A673 (cell line): ENCODE measurements around the gene PIPOX. TPM values are rescaled to one million over a fixed set of nuclear protein-coding genes. Genes with fewer than 3 reads are reported as not detected.
A peak's percentile ranks its signal among the peaks of the same experiment; 100 is the strongest.

Experiments
- Bru-seq: library from RNA; stranded (reverse); fragments of 400-500 nt; gene quantifications from one replicate; lab custom pipeline; 2021; lab: Mats Ljungman, UMichigan
- BruChase-seq, 2 experiments: library from RNA; stranded (reverse); fragments of 400-500 nt; gene quantifications; one replicate each; lab custom pipeline; 2021; lab: Mats Ljungman, UMichigan
- BruUV-seq: library from RNA; stranded (reverse); fragments of 400-500 nt; replicated peaks from 2 replicates; lab custom pipeline; 2021; lab: Mats Ljungman, UMichigan
- CTCF ChIA-PET: fragments of 300-600 bp; sonication (Branson Sonifier 250); formaldehyde crosslinking; loops from one replicate; lab custom pipeline; 2022; ENCODE audit warnings: antibody characterized with exemption; lab: Charles Lee
- POLR2A ChIA-PET: fragments of 300-600 bp; sonication (Branson Sonifier 250); formaldehyde crosslinking; loops from one replicate; lab custom pipeline; 2022; ENCODE audit warnings: antibody characterized with exemption; ENCODE audit not compliant: low non-redundant PET; lab: Charles Lee
- DNase-seq: peaks from one replicate; pipeline ENCODE4 v3.0.0-alpha.2; 2015; ENCODE audit warnings: low spot score
- H3K27ac ChIP-seq: fragments of 200-600 bp; sonication (generic); 2 replicates; pipeline ENCODE4 v1.5.1; 2016; ENCODE audit warnings: mixed run types, low read depth, mild to moderate bottlenecking, mixed read lengths, antibody characterized with exemption, low read length; ENCODE audit not compliant: poor library complexity, severe bottlenecking
- H3K27me3 ChIP-seq: fragments of 200-600 bp; sonication (generic); replicated peaks from 2 replicates; pipeline ENCODE4 v1.6.1; 2017; ENCODE audit warnings: mixed run types, low read depth, mild to moderate bottlenecking, mixed read lengths, antibody characterized with exemption, low read length; ENCODE audit not compliant: insufficient read depth, poor library complexity
- H3K36me3 ChIP-seq: fragments of 200-600 bp; sonication (generic); 2 replicates; pipeline ENCODE4 v1.6.1; 2016; ENCODE audit warnings: mixed run types, mild to moderate bottlenecking, mixed read lengths, antibody characterized with exemption, low read length; ENCODE audit not compliant: insufficient read depth, poor library complexity, severe bottlenecking
- H3K4me1 ChIP-seq: fragments of 200-600 bp; sonication (generic); 2 replicates; pipeline ENCODE4 v1.6.1; 2017; ENCODE audit warnings: mixed run types, mild to moderate bottlenecking, mixed read lengths, antibody characterized with exemption, low read length; ENCODE audit not compliant: insufficient read depth, poor library complexity, severe bottlenecking
- H3K4me3 ChIP-seq: fragments of 200-600 bp; sonication (generic); 2 replicates; pipeline ENCODE4 v1.5.1; 2016; ENCODE audit warnings: low read depth, mixed run types, mild to moderate bottlenecking, mixed read lengths, low read length; ENCODE audit not compliant: poor library complexity, severe bottlenecking
- H3K9me3 ChIP-seq: fragments of 200-600 bp; sonication (generic); 2 replicates; pipeline ENCODE4 v1.6.1; 2016; ENCODE audit warnings: mixed run types, low read depth, mild to moderate bottlenecking, mixed read lengths, antibody characterized with exemption, low read length; ENCODE audit not compliant: poor library complexity, severe bottlenecking
- CTCF ChIP-seq: fragments of 300-800, 200-600 bp; sonication (generic); conservative IDR thresholded peaks from 2 replicates; pipeline ENCODE4 v1.5.1; 2017; ENCODE audit warnings: low read depth, mild to moderate bottlenecking, antibody characterized with exemption, low read length, moderate library complexity, mixed read lengths
- EZH2 ChIP-seq: fragments of 200-600 bp; sonication (generic); IDR thresholded peaks from 2 replicates; pipeline ENCODE4 v1.6.1; 2017; ENCODE audit warnings: borderline replicate concordance, low read depth, mild to moderate bottlenecking, mixed read lengths, antibody characterized with exemption, low read length; ENCODE audit not compliant: poor library complexity, severe bottlenecking
- intact Hi-C: fragments of 100-400 bp; cut with micrococcal nuclease; formaldehyde crosslinking; loops from one replicate; pipeline ENCODE4 v1.10.0; 2022; ENCODE audit not compliant: unreplicated experiment
- long read RNA-seq: library from polyadenylated mRNA; stranded (forward); transcript quantifications from one replicate; pipeline ENCODE4 v2.0.0, GENCODE V29; 2022
- total RNA-seq: library from RNA; stranded (reverse); gene quantifications from 2 replicates; pipeline ENCODE4 v1.2.3, GENCODE V29; 2021

Gene PIPOX
- total RNA-seq (7.8 and 8.8 TPM in 2 replicates), Bru-seq, nascent RNA (percentile 40 among the genes with signal in this experiment), BruChase-seq, experiment 1, labeled RNA remaining after a 2-hour chase (percentile 34 among the genes with signal in this experiment), BruChase-seq, experiment 2, labeled RNA remaining after a 6-hour chase (percentile 46 among the genes with signal in this experiment)
- long read RNA-seq, transcript PIPOX-201 (8 exons, 2,414 nt) = major isoform, 7 of 12 reads
- long read RNA-seq, partial matches to known transcripts = 0 of 12 reads
- long read RNA-seq, other reads (novel, unspliced or antisense) = 5 of 12 reads

- Histone ChIP-seq H3K27me3 (no peaks in the 10 kb centered on the region), H3K4me3 (peak within 1 kb of the TSS; percentile 7), H3K27ac (peak within 1 kb of the TSS; percentile 70), H3K4me1 (peaks cover 61% of the 10 kb centered on the region), H3K9me3 (no peaks in the 10 kb centered on the region), H3K36me3 (no peaks in the 10 kb centered on the region)
- no TSS peak for BruUV-seq
- ChIA-PET POLR2A (no interaction called here), CTCF (interaction anchor here (1.0 kb wide), 1 partner anchor 74 kb away, joined by 4 read pairs; no protein-coding TSS in a partner anchor)
- TF ChIP-seq CTCF = peak; percentile 65
- TF ChIP-seq EZH2 = no peak
- peak; percentile 94 for DNase-seq
- intact Hi-C loops = loop anchor here (5.0 kb wide), 2 partner anchors 61 to 69 kb away; no protein-coding TSS in a partner anchor
Measured at GRCh38 chr17:29042679-29043538, at the start of gene PIPOX. PIPOX (plus strand) TSS chr17:29043141; CDS start chr17:29043226, 85 bp downstream.

- ChIA-PET POLR2A (no interaction called here), CTCF (no interaction called here)
- no peak for DNase-seq
- Histone ChIP-seq H3K9me3 (no peaks in the 10 kb centered on the region), H3K36me3 (no peaks in the 10 kb centered on the region), H3K4me1 (peaks cover 21% of the 10 kb centered on the region), H3K4me3 (no peak overlapping the region), H3K27me3 (no peaks in the 10 kb centered on the region), H3K27ac (no peak overlapping the region)
- intact Hi-C loops = no loop called here
- no TSS peak for BruUV-seq
- no peak for TF ChIP-seq EZH2
- no peak for TF ChIP-seq CTCF
Measured at GRCh38 chr17:28993645-28994426, 49.1 kb upstream of the PIPOX start.

GRCh38 chr17:28996554-28997096, 46.3 kb upstream of the PIPOX start:
- TF ChIP-seq EZH2 = no peak
- TF ChIP-seq CTCF = no peak
- CTCF ChIA-PET = no interaction called here
- Histone ChIP-seq H3K9me3 (no peaks in the 10 kb centered on the region), H3K27ac (no peak overlapping the region), H3K27me3 (no peaks in the 10 kb centered on the region), H3K4me1 (peaks cover 19% of the 10 kb centered on the region), H3K4me3 (no peak overlapping the region), H3K36me3 (no peaks in the 10 kb centered on the region)
- intact Hi-C loops = no loop called here
- POLR2A ChIA-PET = no interaction called here
- BruUV-seq = no TSS peak
- no peak for DNase-seq
